Thyroid gland (tissue), 4 donors: ENCODE measurements around the gene ZYX. TPM values are rescaled to one million over a fixed set of nuclear protein-coding genes. Genes with fewer than 3 reads are reported as not detected.
A peak's percentile ranks its signal among the peaks of the same experiment; 100 is the strongest.

Experiments
- DNase-seq, 2 donors: peaks; one replicate each; pipeline ENCODE4 v3.0.0-alpha.2; 2019
- H3K27ac ChIP-seq, 3 donors: fragments of 200-600 bp; sonication (generic); 1 replicate in 2 of 3; 2 replicates in 1 of 3; pipeline ENCODE4 v1.5.1; 2016 to 2019; ENCODE audit warnings: mild to moderate bottlenecking in 1 of 3, moderate library complexity in 1 of 3
- H3K27me3 ChIP-seq: fragments of 200-600 bp; sonication (generic); one replicate; pipeline ENCODE4 v1.5.1; 2019
- H3K36me3 ChIP-seq, 2 donors: fragments of 200-600 bp; sonication (generic); one replicate each; pipeline ENCODE4 v1.5.1; 2016 to 2019
- H3K4me1 ChIP-seq, 2 donors: fragments of 200-600 bp; sonication (generic); one replicate each; pipeline ENCODE4 v1.5.1; 2017 to 2019
- H3K4me3 ChIP-seq, 3 donors: fragments of 200-600 bp; sonication (generic); replicated peaks in 1 of 3; 1 replicate in 2 of 3; 2 replicates in 1 of 3; pipeline ENCODE4 v1.5.1; 2016; ENCODE audit warnings: mild to moderate bottlenecking in 1 of 3
- H3K9me3 ChIP-seq: fragments of 200-600 bp; sonication (generic); one replicate; pipeline ENCODE4 v1.5.1; 2017
- POLR2A ChIP-seq, 2 donors: fragments of 450-650 bp; IDR thresholded peaks; one replicate each; pipeline ENCODE4 v1.6.1; 2017; ENCODE audit warnings: antibody characterized with exemption in 2 of 2, mild to moderate bottlenecking in 2 of 2, moderate library complexity in 1 of 2
- WGBS, 2 donors: methylation state at CpG; one replicate each; pipeline ENCODE4 v1.1.5; 2017; 5-methylcytosine and 5-hydroxymethylcytosine counted together
- intact Hi-C: fragments of 100-400 bp; cut with DNase I; formaldehyde crosslinking; loops from one replicate; pipeline ENCODE4 v1.15.1; 2023
- total RNA-seq, 4 donors: library from RNA; depleted of rRNA; stranded (reverse); fragments of >200 nt; gene quantifications; one replicate each; pipeline ENCODE4 v1.2.3, GENCODE V29; 2016
- TF ChIP-seq, protein P1 (sequence below), 6 experiments: fragments of 200-600 bp in 3 of 6; fragments of 450-650 bp in 3 of 6; sonication (generic) in 3 of 6; IDR thresholded peaks; one replicate each; pipeline ENCODE4 v1.5.1; 2016 to 2019; ENCODE audit warnings: antibody characterized with exemption in 6 of 6, mild to moderate bottlenecking in 2 of 6, inconsistent platforms in 1 of 6, moderate library complexity in 1 of 6

ZYX gene
- total RNA-seq, 4 donors from 2014 or later, result 24.6 to 55.4 (median 31.3) TPM

DNA sequence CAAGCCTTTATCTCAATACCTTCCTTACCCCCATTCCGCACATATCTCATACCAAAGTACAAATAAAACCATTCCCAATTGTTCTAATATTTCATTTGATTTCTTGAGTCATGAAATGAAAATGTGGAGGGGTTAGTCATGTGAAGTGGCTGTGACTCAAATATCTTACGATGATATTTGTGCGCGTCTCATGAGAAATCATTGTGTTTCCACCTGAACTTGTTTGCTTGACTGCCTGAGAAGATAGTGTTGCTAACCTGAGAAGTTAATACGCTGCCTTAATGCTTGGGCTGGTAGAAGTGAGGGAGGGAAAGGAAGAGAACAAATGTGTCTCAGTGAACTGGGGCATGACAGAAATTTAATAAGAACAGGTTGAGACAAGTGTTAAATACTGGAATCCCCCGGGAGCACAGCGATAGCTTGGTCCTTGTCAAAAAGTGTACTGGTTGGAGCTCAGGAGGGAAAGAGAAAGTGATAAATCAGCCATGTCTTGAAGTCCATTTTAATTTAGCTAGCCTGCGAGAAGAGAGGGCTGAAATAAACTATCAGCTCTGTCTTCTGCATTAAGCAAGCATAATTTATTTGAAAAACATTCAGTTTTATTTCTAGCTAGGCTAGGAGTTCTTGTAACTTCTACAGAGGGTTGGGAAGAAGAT, 34.7 kb downstream of the ZYX start:
- DNase-seq, result no peak
- Histone ChIP-seq H3K9me3 (no peaks in the 10 kb centered on the region), H3K36me3 (no peaks in the 10 kb centered on the region), H3K4me3 (no peak overlapping the region), H3K27me3 (no peaks in the 10 kb centered on the region), H3K4me1 (no peaks in the 10 kb centered on the region), H3K27ac (no peak overlapping the region)
- TF ChIP-seq, protein P1, sequence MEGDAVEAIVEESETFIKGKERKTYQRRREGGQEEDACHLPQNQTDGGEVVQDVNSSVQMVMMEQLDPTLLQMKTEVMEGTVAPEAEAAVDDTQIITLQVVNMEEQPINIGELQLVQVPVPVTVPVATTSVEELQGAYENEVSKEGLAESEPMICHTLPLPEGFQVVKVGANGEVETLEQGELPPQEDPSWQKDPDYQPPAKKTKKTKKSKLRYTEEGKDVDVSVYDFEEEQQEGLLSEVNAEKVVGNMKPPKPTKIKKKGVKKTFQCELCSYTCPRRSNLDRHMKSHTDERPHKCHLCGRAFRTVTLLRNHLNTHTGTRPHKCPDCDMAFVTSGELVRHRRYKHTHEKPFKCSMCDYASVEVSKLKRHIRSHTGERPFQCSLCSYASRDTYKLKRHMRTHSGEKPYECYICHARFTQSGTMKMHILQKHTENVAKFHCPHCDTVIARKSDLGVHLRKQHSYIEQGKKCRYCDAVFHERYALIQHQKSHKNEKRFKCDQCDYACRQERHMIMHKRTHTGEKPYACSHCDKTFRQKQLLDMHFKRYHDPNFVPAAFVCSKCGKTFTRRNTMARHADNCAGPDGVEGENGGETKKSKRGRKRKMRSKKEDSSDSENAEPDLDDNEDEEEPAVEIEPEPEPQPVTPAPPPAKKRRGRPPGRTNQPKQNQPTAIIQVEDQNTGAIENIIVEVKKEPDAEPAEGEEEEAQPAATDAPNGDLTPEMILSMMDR (IDR thresholded peaks at IDR 0.05), result no peak
- no peak for TF ChIP-seq POLR2A (IDR thresholded peaks at IDR 0.05)
- 81 to 85% methylated on average over 8 of the region's 8 CpGs for WGBS, 2 donors
- intact Hi-C loops, result loop anchor here (5.0 to 10.0 kb wide), 3 partner anchors 34 to 174 kb away; partner anchors contain the start of genes CASP2, TMEM139 and ZYX

DNA sequence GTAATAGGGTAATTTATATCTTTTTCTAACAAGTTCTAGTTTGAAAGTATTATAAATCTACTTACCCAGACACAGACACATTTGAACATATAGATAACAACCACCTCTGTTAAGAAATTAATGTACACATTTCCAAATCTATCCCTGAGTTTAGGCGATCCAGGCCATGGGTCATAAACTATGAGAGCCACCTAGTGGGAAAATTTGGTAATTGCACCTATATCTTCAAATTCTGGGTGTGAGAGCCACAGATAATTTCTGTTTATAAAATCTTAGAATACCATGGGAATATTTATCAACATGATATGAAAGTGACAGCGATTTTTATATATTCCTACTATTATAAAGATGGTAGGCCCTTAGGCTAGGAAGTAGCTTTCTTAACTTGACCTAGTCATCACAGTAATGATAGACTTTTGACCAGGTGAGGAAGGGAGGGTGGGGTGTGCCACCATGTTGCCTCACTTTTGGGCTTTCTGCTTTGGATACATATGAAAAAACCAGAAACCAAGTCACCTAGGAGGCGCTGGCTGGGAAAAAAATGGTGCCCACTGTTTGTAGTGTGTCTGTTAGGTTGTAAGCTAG, 35.5 kb downstream of the ZYX start:
- H3K4me3 ChIP-seq, result no peak overlapping the region

GRCh38 chr7:143417734-143418383, 36.7 kb downstream of the ZYX start:
- Histone ChIP-seq H3K9me3 (no peaks in the 10 kb centered on the region), H3K27me3 (no peaks in the 10 kb centered on the region), H3K27ac (no peak overlapping the region), H3K4me1 (no peaks in the 10 kb centered on the region), H3K4me3 (no peak overlapping the region), H3K36me3 (no peaks in the 10 kb centered on the region)
- TF ChIP-seq, protein P1 (IDR thresholded peaks at IDR 0.05), result no peak
- no peak for TF ChIP-seq POLR2A (IDR thresholded peaks at IDR 0.05)
- 35 to 54% methylated on average over 1 of the region's 1 CpG for WGBS, 2 donors
- DNase-seq, result no peak
- intact Hi-C loops, result loop anchor here (5.0 to 10.0 kb wide), 3 partner anchors 36 to 176 kb away; partner anchors contain the start of genes CASP2, TMEM139 and ZYX

More for the DNA sequence above, 35.5 kb downstream of the ZYX start:
- DNase-seq, result no peak
- Histone ChIP-seq H3K36me3 (no peaks in the 10 kb centered on the region), H3K27ac (no peak overlapping the region), H3K27me3 (no peaks in the 10 kb centered on the region), H3K9me3 (no peaks in the 10 kb centered on the region), H3K4me1 (no peaks in the 10 kb centered on the region)
- TF ChIP-seq, protein P1 (IDR thresholded peaks at IDR 0.05), result peak; percentile 54 to 74 (median 62)
- no peak for TF ChIP-seq POLR2A (IDR thresholded peaks at IDR 0.05)
- intact Hi-C loops, result loop anchor here (5.0 to 10.0 kb wide), 3 partner anchors 34 to 174 kb away; partner anchors contain the start of genes CASP2, TMEM139 and ZYX
- WGBS, 2 donors, result 5 to 9% methylated on average over 3 of the region's 3 CpGs

- Histone ChIP-seq H3K27me3 (no peaks in the 10 kb centered on the region), H3K36me3 (no peaks in the 10 kb centered on the region), H3K9me3 (no peaks in the 10 kb centered on the region), H3K27ac (no peak overlapping the region), H3K4me3 (no peak overlapping the region), H3K4me1 (no peaks in the 10 kb centered on the region)
- no peak for DNase-seq
- TF ChIP-seq, protein P1 (IDR thresholded peaks at IDR 0.05), result no peak
- TF ChIP-seq POLR2A (IDR thresholded peaks at IDR 0.05), result no peak
- WGBS, 2 donors, result 86% methylated on average over 11 of the region's 11 CpGs
- intact Hi-C loops, result loop anchor here (5.0 to 10.0 kb wide), 3 partner anchors 37 to 177 kb away; partner anchors contain the start of genes CASP2, TMEM139 and ZYX
Measured at GRCh38 chr7:143418681-143419458, 37.7 kb downstream of the ZYX start.
